AG04450 (cell line): ENCODE data around the gene ZNF627. TPM values are rescaled to one million over a fixed set of nuclear protein-coding genes. Genes with fewer than 3 reads are reported as not detected.

ENCODE experiments used
- CTCF ChIA-PET: fragments of 300-600, 350-600 bp; formaldehyde crosslinking; extraction: SDS; loops from one replicate; lab custom pipeline; 2022; ENCODE audit warnings: antibody characterized with exemption, inconsistent platforms; lab: Charles Lee
- POLR2A ChIA-PET: fragments of 350-600 bp; formaldehyde crosslinking; extraction: SDS; loops from one replicate; lab custom pipeline; 2021; ENCODE audit warnings: antibody characterized with exemption, inconsistent platforms; lab: Yijun Ruan, JAX
- DNase-seq: peaks from one replicate; pipeline ENCODE4 v3.0.0-alpha.2; 2011; ENCODE audit warnings: low read depth, low spot score
- H3K27ac ChIP-seq: one replicate; pipeline ENCODE4 v1.5.1; 2012; ENCODE audit warnings: low read depth, low read length, control low read depth
- H3K27me3 ChIP-seq: one replicate; pipeline ENCODE4 v1.6.0; 2012; ENCODE audit warnings: low read length; ENCODE audit not compliant: control insufficient read depth, insufficient read depth
- H3K4me3 ChIP-seq: 2 replicates; pipeline ENCODE4 v1.5.1; 2011; ENCODE audit warnings: mild to moderate bottlenecking, low read depth, low read length, control low read depth
- H3K9me3 ChIP-seq: 2 replicates; pipeline ENCODE4 v1.5.1; 2012; ENCODE audit warnings: low read length; ENCODE audit not compliant: control insufficient read depth, insufficient read depth
- CTCF ChIP-seq: IDR thresholded peaks from 2 replicates; pipeline ENCODE4 v1.5.1; 2011; ENCODE audit warnings: low read depth, low read length, control low read depth, inconsistent platforms
- polyA plus RNA-seq: library from polyadenylated mRNA; depleted of rRNA; stranded (reverse); fragments of >200 nt; gene quantifications from 2 replicates; pipeline ENCODE4 v1.2.3, GENCODE V29; 2011

Gene ZNF627
- polyA plus RNA-seq, 1 experiment, result 20.2 TPM

DNA sequence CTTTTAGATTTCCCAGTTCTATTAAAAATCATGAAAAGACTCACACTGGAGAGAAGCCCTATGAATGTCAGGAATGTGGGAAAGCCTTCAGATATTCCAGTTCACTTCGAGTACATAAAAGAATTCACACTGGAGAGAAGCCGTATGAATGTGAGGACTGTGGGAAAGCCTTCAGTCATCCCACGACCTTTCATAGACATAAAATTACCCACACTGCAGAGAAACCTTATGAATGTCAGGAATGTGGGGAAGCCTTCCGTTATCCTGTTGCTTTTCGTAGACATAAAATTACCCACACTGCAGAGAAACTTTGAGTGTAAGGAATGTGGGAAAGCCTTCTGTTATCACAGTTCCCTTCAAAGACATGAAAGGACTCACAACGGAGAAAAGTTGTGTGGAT is 55.2 kb downstream of the ZNF627 start:
- TF ChIP-seq CTCF, result no peak
- POLR2A ChIA-PET, result no interaction called here
- no peak overlapping the region for H3K27ac ChIP-seq
- peaks cover 29% of the 10 kb centered on the region for H3K9me3 ChIP-seq
- CTCF ChIA-PET, result interaction anchor here (0.6 to 1.1 kb wide), 2 partner anchors 145 to 912 kb away, joined by 3 to 4 read pairs; no protein-coding TSS in a partner anchor
- no peak for DNase-seq
- no peaks in the 10 kb centered on the region for H3K27me3 ChIP-seq
- H3K4me3 ChIP-seq, result no peak overlapping the region

DNA sequence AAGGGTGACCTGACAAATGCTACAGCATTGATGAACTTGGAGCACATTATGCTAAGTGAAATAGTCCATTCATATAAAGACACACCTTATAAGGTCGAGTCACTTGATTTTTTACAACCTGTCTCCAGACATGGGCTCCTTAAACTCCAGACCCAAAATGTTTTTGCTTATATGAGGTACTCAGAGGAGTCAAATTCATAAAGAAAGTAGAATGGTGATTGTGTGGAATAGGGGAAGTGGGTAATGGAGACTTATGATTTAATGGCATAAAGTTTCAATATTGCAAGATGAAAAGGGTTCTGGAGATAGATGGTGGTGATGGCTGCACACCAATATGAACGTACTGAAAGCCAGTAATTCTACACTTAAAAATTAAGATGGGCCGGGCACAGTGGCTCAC is 59.3 kb downstream of the ZNF627 start:
- POLR2A ChIA-PET, result no interaction called here
- Histone ChIP-seq H3K27ac (no peak overlapping the region), H3K9me3 (peaks cover 19% of the 10 kb centered on the region), H3K27me3 (no peaks in the 10 kb centered on the region), H3K4me3 (no peak overlapping the region)
- no peak for TF ChIP-seq CTCF
- no peak for DNase-seq
- CTCF ChIA-PET, result no interaction called here

DNA sequence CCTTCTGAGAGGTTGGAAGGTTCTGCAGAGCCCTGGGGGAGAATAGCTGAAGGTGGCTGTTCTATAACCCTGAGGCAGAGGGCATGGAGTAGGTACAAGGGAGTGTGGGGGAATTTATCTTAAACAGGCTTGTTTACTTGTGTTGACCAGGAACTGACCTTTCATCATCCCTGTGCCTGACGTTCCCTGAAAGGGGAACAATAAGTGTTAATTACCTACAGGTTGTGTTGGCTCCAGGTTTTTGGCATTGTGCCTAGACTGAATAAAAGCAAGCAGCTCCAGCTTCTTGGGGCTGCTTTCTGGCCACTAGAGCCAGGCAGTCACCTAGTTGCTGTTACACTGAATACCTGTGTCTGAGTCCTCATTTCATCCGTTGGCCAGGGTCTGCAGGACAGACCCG is 60.0 kb downstream of the ZNF627 start:
- no peak for DNase-seq
- TF ChIP-seq CTCF, result no peak
- Histone ChIP-seq H3K4me3 (no peak overlapping the region), H3K27me3 (no peaks in the 10 kb centered on the region), H3K27ac (no peak overlapping the region), H3K9me3 (peaks cover 20% of the 10 kb centered on the region)
- POLR2A ChIA-PET, result no interaction called here
- CTCF ChIA-PET, result no interaction called here

DNA sequence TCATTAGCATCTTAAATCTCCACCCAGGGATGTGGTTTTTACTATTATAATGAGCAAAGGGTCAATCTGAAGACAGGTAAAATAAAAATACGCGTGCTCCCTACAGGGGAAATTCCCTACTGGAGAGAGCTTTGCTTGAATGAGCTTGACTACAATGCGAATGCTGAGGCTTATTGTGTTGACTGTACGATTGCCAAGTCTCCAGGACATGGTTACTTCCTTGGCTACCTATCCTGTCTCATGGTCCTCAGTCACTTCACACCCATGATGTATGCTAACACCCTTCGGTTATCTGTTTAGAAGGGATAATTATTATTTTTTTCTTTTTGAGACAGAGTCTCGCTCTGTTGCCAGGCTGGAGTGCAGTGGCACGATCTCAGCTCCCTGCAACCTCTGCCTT is 61.7 kb downstream of the ZNF627 start:
- H3K27ac ChIP-seq, result no peak overlapping the region
- POLR2A ChIA-PET, result no interaction called here
- no peak for DNase-seq
- H3K4me3 ChIP-seq, result no peak overlapping the region
- peaks cover 12% of the 10 kb centered on the region for H3K9me3 ChIP-seq
- CTCF ChIA-PET, result interaction anchor here (1.3 kb wide), 1 partner anchor 41 kb away, joined by 7 read pairs; no protein-coding TSS in a partner anchor
- TF ChIP-seq CTCF, result no peak
- no peaks in the 10 kb centered on the region for H3K27me3 ChIP-seq

GRCh38 chr19:11659612-11660011 is 62.3 kb downstream of the ZNF627 start:
- TF ChIP-seq CTCF, result peak; percentile 36; the same call in 1 of the 2 replicates
- ChIA-PET CTCF (interaction anchor here (1.0 to 1.3 kb wide), 2 partner anchors 14 to 40 kb away, joined by 5 to 7 read pairs; no protein-coding TSS in a partner anchor), POLR2A (no interaction called here)
- Histone ChIP-seq H3K27me3 (no peaks in the 10 kb centered on the region), H3K4me3 (no peak overlapping the region), H3K27ac (no peak overlapping the region), H3K9me3 (peaks cover 6% of the 10 kb centered on the region; the same call in 1 of the 2 replicates)
- no peak for DNase-seq
